KMS-11 (cell line): ENCODE measurements around the gene OXNAD1.

Experiments
- H2AFZ ChIP-seq: fragments of 200-600 bp; sonication (generic); 2 replicates; pipeline ENCODE4 v1.6.1; 2016; ENCODE audit warnings: antibody characterized with exemption, mixed run types, low read depth
- H3K27ac ChIP-seq: fragments of 200-600 bp; sonication (generic); 2 replicates; pipeline ENCODE4 v1.6.1; 2016; ENCODE audit warnings: mild to moderate bottlenecking, mixed run types
- H3K27me3 ChIP-seq: fragments of 200-600 bp; sonication (generic); 2 replicates; pipeline ENCODE4 v1.6.1; 2017; ENCODE audit warnings: mild to moderate bottlenecking, low read depth, mixed run types, moderate library complexity; ENCODE audit not compliant: insufficient read depth
- H3K36me3 ChIP-seq: fragments of 200-600 bp; sonication (generic); 2 replicates; pipeline ENCODE4 v1.6.1; 2017; ENCODE audit warnings: mild to moderate bottlenecking, mixed run types; ENCODE audit not compliant: insufficient read depth
- H3K4me1 ChIP-seq: fragments of 200-600 bp; sonication (generic); 2 replicates; pipeline ENCODE4 v1.6.1; 2016; ENCODE audit warnings: mild to moderate bottlenecking, low read depth, mixed run types; ENCODE audit not compliant: poor library complexity, severe bottlenecking
- H3K4me2 ChIP-seq: fragments of 200-600 bp; sonication (generic); 2 replicates; pipeline ENCODE4 v1.7.0; 2016; ENCODE audit warnings: mild to moderate bottlenecking, mixed run types
- H3K4me3 ChIP-seq: fragments of 200-600 bp; sonication (generic); IDR thresholded peaks from 2 replicates; pipeline ENCODE4 v1.6.1; 2017; ENCODE audit warnings: low read depth, low read length, mixed read lengths; ENCODE audit not compliant: insufficient read depth
- H3K79me2 ChIP-seq: fragments of 200-600 bp; sonication (generic); 2 replicates; pipeline ENCODE4 v1.6.1; 2016; ENCODE audit warnings: low read depth, mixed run types; ENCODE audit not compliant: insufficient read depth
- H3K9ac ChIP-seq: fragments of 200-600 bp; sonication (generic); 2 replicates; pipeline ENCODE4 v1.6.1; 2016; ENCODE audit warnings: mild to moderate bottlenecking, mixed run types
- H4K20me1 ChIP-seq: fragments of 200-600 bp; sonication (generic); 2 replicates; pipeline ENCODE4 v1.6.1; 2016; ENCODE audit warnings: mild to moderate bottlenecking, mixed run types; ENCODE audit not compliant: insufficient read depth
- CTCF ChIP-seq: fragments of 200-600 bp; sonication (generic); conservative IDR thresholded peaks from 2 replicates; pipeline ENCODE4 v1.6.1; 2017; ENCODE audit warnings: low read depth, mild to moderate bottlenecking, antibody characterized with exemption, low read length, moderate library complexity, mixed read lengths

Gene OXNAD1

GRCh38 chr3:16328124-16328523 lies 63.1 kb downstream of the OXNAD1 start:
- TF ChIP-seq CTCF = no peak
- Histone ChIP-seq H4K20me1 (no peaks in the 10 kb centered on the region), H3K79me2 (no peaks in the 10 kb centered on the region), H3K36me3 (no peaks in the 10 kb centered on the region), H3K27ac (no peak overlapping the region), H3K4me1 (no peaks in the 10 kb centered on the region), H3K27me3 (no peaks in the 10 kb centered on the region), H2AFZ (no peak overlapping the region), H3K4me2 (no peak overlapping the region), H3K9ac (no peak overlapping the region), H3K4me3 (no peak overlapping the region)

- H2AFZ ChIP-seq = no peak overlapping the region
- H3K36me3 ChIP-seq = no peaks in the 10 kb centered on the region
- no peak overlapping the region for H3K9ac ChIP-seq
- H3K4me3 ChIP-seq = no peak overlapping the region
- H3K27ac ChIP-seq = no peak overlapping the region
- no peak for TF ChIP-seq CTCF
- no peaks in the 10 kb centered on the region for H3K4me1 ChIP-seq
- no peaks in the 10 kb centered on the region for H3K79me2 ChIP-seq
- no peaks in the 10 kb centered on the region for H4K20me1 ChIP-seq
- no peaks in the 10 kb centered on the region for H3K27me3 ChIP-seq
- no peak overlapping the region for H3K4me2 ChIP-seq
Measured at GRCh38 chr3:16329036-16329825, 64.2 kb downstream of the OXNAD1 start.

- H3K36me3 ChIP-seq = no peaks in the 10 kb centered on the region
- no peak overlapping the region for H3K4me3 ChIP-seq
- no peaks in the 10 kb centered on the region for H3K4me1 ChIP-seq
- H3K4me2 ChIP-seq = no peak overlapping the region
- no peak overlapping the region for H3K27ac ChIP-seq
- H3K9ac ChIP-seq = no peak overlapping the region
- no peaks in the 10 kb centered on the region for H3K79me2 ChIP-seq
- H4K20me1 ChIP-seq = no peaks in the 10 kb centered on the region
- H2AFZ ChIP-seq = no peak overlapping the region
- H3K27me3 ChIP-seq = no peaks in the 10 kb centered on the region
- no peak for TF ChIP-seq CTCF
Measured at GRCh38 chr3:16329826-16330129, 64.8 kb downstream of the OXNAD1 start.

- no peak for TF ChIP-seq CTCF
- no peak overlapping the region for H3K9ac ChIP-seq
- no peaks in the 10 kb centered on the region for H4K20me1 ChIP-seq
- H2AFZ ChIP-seq = no peak overlapping the region
- H3K27ac ChIP-seq = no peak overlapping the region
- no peaks in the 10 kb centered on the region for H3K4me1 ChIP-seq
- H3K79me2 ChIP-seq = no peaks in the 10 kb centered on the region
- no peaks in the 10 kb centered on the region for H3K36me3 ChIP-seq
- H3K4me3 ChIP-seq = no peak overlapping the region
- H3K4me2 ChIP-seq = no peak overlapping the region
- no peaks in the 10 kb centered on the region for H3K27me3 ChIP-seq
Measured at GRCh38 chr3:16330351-16330750, 65.3 kb downstream of the OXNAD1 start.
